Middle frontal gyrus (tissue), 1 donor: ENCODE data around the gene HMG20A.

ENCODE experiments used
- DNase-seq: peaks from one replicate; pipeline ENCODE4 v3.0.0-alpha.2; 2015; ENCODE audit warnings: low spot score; ENCODE audit errors: extremely low spot score

HMG20A gene

GRCh38 chr15:77475001-77475400 is 54.3 kb downstream of the HMG20A start:
- DNase-seq: no peak

- DNase-seq: no peak
Observed at GRCh38 chr15:77475898-77476297, 55.2 kb downstream of the HMG20A start.

- no peak for DNase-seq
Observed at GRCh38 chr15:77476995-77477394, 56.3 kb downstream of the HMG20A start.

GRCh38 chr15:77478051-77478450 is 57.4 kb downstream of the HMG20A start:
- no peak for DNase-seq

GRCh38 chr15:77479015-77479414 is 58.3 kb downstream of the HMG20A start:
- DNase-seq: no peak

- DNase-seq: no peak
Observed at GRCh38 chr15:77480859-77481633, 60.4 kb downstream of the HMG20A start.

GRCh38 chr15:77481670-77482069 is 61.0 kb downstream of the HMG20A start:
- DNase-seq: no peak

- DNase-seq: no peak
Observed at GRCh38 chr15:77482570-77482969, 61.9 kb downstream of the HMG20A start.

- no peak for DNase-seq
Observed at GRCh38 chr15:77483425-77484140, 62.9 kb downstream of the HMG20A start.

GRCh38 chr15:77484994-77485393 is 64.3 kb downstream of the HMG20A start:
- no peak for DNase-seq

- DNase-seq: no peak
Observed at GRCh38 chr15:77486542-77487468, 66.1 kb downstream of the HMG20A start.

- no peak for DNase-seq
Observed at GRCh38 chr15:77487469-77487842, 66.8 kb downstream of the HMG20A start.

GRCh38 chr15:77487888-77488287 is 67.2 kb downstream of the HMG20A start:
- no peak for DNase-seq

- no peak for DNase-seq
Observed at GRCh38 chr15:77489647-77490046, 69.0 kb downstream of the HMG20A start.

- DNase-seq: no peak
Observed at GRCh38 chr15:77493324-77493907, 72.7 kb downstream of the HMG20A start.

GRCh38 chr15:77494073-77494867 is 73.6 kb downstream of the HMG20A start:
- DNase-seq: no peak

- DNase-seq: no peak
Observed at GRCh38 chr15:77494964-77495363, 74.3 kb downstream of the HMG20A start.

GRCh38 chr15:77495838-77496596 is 75.3 kb downstream of the HMG20A start:
- no peak for DNase-seq

- peak; percentile 54 for DNase-seq
Observed at GRCh38 chr15:77496715-77497109, 76.0 kb downstream of the HMG20A start.
